Skeletal muscle satellite cell (primary cell): ENCODE measurements around the gene CTNND2.

Experiments used
- H3K27me3 ChIP-seq: 2 replicates; pipeline ENCODE4 v1.7.0; 2013; ENCODE audit warnings: low read length; ENCODE audit not compliant: control insufficient read depth, insufficient read depth
- H3K36me3 ChIP-seq: 2 replicates; pipeline ENCODE4 v1.7.0; 2013; ENCODE audit warnings: mild to moderate bottlenecking, control low read depth, low read length; ENCODE audit not compliant: insufficient read depth
- H3K4me1 ChIP-seq: 2 replicates; pipeline ENCODE4 v1.7.0; 2013; ENCODE audit warnings: low read length; ENCODE audit not compliant: control insufficient read depth, insufficient read depth
- H3K4me2 ChIP-seq: 2 replicates; pipeline ENCODE4 v1.7.0; 2013; ENCODE audit warnings: mild to moderate bottlenecking, low read length
- H3K4me3 ChIP-seq: 2 replicates; pipeline ENCODE4 v1.7.0; 2013; ENCODE audit warnings: low read length
- H3K9ac ChIP-seq: 2 replicates; pipeline ENCODE4 v1.7.0; 2013; ENCODE audit warnings: mild to moderate bottlenecking, low read depth, low read length, moderate library complexity
- H3K9me3 ChIP-seq: replicated peaks from 2 replicates; pipeline ENCODE4 v1.7.0; 2013; ENCODE audit warnings: mild to moderate bottlenecking, control low read depth, low read length

The CTNND2 gene

DNA sequence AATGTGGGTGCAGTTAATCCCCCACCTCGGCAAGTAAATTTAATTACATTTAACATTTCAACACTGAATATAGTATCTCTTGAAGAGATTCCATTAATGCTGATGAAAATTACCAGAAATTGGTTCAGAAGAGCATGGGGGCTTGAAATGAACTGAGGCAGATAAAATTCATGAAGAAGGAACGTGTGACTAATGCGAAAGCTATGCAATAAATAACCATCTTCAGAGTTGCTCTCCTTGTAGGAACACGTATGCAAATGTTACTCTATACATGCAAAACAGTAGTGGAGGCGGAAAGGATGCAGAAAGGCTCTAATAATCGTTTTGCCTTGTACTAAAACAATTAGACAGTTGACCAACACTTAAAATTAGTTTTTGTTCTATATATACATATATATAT lies 320.2 kb downstream of the CTNND2 start:
- H3K4me1 ChIP-seq = no peaks in the 10 kb centered on the region
- H3K9ac ChIP-seq = no peak overlapping the region
- no peak overlapping the region for H3K4me2 ChIP-seq
- no peak overlapping the region for H3K4me3 ChIP-seq
- H3K27me3 ChIP-seq = no peaks in the 10 kb centered on the region
- no peaks in the 10 kb centered on the region for H3K9me3 ChIP-seq
- H3K36me3 ChIP-seq = no peaks in the 10 kb centered on the region

DNA sequence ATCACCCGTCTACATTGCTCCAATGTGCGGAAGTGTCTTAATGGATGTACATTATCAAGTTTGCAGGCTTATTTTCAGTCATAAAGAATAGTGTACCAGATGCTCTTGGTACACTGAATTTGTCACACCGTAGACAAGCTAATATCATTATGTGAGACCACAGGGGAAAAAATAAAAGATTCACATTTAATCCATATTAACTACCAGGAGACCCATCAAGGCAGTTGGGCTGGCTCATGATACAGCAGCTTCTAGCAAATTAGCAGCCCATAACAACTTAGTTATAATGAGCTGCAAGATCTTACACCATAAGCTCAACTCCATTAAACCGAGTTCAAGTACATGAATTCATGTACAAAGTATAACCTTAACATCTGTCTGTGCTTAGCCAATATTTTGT lies 324.9 kb downstream of the CTNND2 start:
- no peaks in the 10 kb centered on the region for H3K4me1 ChIP-seq
- H3K9ac ChIP-seq = no peak overlapping the region
- no peak overlapping the region for H3K4me3 ChIP-seq
- H3K36me3 ChIP-seq = no peaks in the 10 kb centered on the region
- no peak overlapping the region for H3K4me2 ChIP-seq
- no peaks in the 10 kb centered on the region for H3K27me3 ChIP-seq
- H3K9me3 ChIP-seq = no peaks in the 10 kb centered on the region

DNA sequence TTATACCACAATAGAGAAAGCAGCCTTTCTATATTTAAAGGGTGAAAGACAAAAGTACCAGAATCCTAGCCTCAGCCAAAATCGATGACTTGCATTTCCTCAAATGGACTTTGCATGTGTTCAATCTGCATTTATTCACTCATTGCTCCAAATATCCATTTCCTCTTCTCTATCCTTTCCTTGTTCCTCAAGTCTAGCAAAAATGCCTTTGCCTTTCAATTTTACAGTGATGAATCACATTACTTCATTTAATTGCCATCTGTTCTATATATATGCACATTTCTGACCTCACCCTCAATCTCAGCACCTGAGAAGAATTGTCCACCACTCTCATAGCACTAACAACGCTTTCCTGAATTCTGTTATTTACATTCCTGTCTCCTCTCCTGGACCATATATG lies 329.5 kb downstream of the CTNND2 start:
- no peaks in the 10 kb centered on the region for H3K27me3 ChIP-seq
- H3K36me3 ChIP-seq = no peaks in the 10 kb centered on the region
- H3K4me3 ChIP-seq = no peak overlapping the region
- no peak overlapping the region for H3K9ac ChIP-seq
- H3K9me3 ChIP-seq = no peaks in the 10 kb centered on the region
- no peak overlapping the region for H3K4me2 ChIP-seq
- no peaks in the 10 kb centered on the region for H3K4me1 ChIP-seq

DNA sequence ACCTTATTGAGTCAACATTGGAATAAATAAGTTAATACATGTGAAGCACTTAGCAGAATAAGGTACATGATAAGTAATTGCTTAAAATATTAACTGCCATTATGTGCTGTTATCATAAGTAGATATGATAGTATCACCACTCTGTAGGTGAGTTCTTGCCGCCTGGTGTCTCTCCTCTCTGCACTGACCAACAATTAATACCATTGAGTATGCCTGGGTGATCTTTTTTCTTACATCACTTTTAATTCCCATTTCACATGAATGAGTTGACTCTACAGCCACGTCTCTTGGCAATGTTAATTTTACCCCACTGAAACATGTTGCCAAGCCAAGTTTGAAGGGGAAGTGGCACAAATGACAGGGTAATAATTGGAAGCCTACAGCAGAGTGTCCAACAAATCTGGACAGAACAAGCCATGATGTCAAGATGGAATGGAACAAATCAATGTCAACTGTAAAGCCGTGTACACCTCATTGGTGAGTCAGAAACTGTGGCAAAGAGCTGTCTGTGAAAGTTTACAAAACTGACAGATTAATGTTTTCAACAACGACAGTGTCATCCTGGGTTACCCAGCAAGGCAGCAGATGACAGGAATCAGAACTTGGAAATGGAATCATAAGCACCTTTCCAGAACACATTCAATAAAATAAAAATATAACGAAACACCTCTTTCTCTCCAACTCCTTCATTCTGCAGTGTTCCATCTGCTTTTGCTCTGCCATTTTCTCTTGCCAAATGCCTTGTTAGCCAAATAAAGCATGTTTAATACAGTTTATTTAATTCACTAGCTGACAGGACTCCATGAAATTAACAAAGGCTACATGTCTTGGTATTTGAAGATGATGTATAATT lies 330.9 kb downstream of the CTNND2 start:
- no peak overlapping the region for H3K4me2 ChIP-seq
- no peaks in the 10 kb centered on the region for H3K9me3 ChIP-seq
- H3K9ac ChIP-seq = no peak overlapping the region
- no peaks in the 10 kb centered on the region for H3K27me3 ChIP-seq
- H3K4me1 ChIP-seq = no peaks in the 10 kb centered on the region
- no peak overlapping the region for H3K4me3 ChIP-seq
- no peaks in the 10 kb centered on the region for H3K36me3 ChIP-seq

DNA sequence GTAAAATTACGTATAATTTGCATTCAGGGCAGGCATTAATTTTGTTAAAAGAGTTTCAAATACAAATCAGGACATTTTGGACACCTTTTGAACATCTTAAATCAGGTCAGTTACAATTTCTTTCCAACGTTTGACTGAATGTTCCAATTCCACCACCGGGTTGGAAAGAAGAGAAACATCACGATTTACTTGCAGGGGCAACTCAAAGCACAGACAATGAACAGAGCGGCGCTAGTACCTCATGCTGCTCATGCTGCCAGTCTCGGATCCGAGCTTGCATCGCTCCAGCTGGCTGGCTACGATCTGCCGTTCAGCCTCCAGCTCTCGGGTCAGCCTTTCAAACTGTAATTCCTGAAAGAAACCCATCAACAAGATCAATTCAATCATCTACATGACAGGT lies 339.5 kb downstream of the CTNND2 start:
- Histone ChIP-seq H3K9ac (no peak overlapping the region), H3K27me3 (no peaks in the 10 kb centered on the region), H3K4me3 (no peak overlapping the region), H3K4me2 (no peak overlapping the region), H3K36me3 (no peaks in the 10 kb centered on the region), H3K9me3 (no peaks in the 10 kb centered on the region), H3K4me1 (no peaks in the 10 kb centered on the region)

DNA sequence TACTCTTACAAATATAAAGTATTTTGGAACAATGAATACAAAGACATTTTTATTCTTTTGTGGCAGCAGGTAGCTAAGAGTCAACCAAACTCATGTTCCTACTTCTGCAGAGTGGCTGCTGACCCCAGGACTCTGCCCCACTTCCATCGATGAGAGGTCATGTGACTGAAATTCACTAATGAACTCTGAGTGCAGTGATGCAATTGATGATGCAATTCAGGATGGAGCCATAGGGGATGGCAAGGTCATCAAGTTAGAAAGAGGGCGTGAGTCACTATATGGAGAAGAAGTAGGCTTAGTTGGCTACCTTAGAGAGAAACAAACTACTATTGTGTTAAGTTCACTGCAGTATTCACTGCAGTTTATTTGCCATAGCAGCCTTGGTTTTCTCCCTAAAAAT lies 340.4 kb downstream of the CTNND2 start:
- H3K4me3 ChIP-seq = no peak overlapping the region
- H3K9me3 ChIP-seq = peaks cover 6% of the 10 kb centered on the region
- no peaks in the 10 kb centered on the region for H3K27me3 ChIP-seq
- no peaks in the 10 kb centered on the region for H3K4me1 ChIP-seq
- H3K36me3 ChIP-seq = no peaks in the 10 kb centered on the region
- no peak overlapping the region for H3K9ac ChIP-seq
- no peak overlapping the region for H3K4me2 ChIP-seq

DNA sequence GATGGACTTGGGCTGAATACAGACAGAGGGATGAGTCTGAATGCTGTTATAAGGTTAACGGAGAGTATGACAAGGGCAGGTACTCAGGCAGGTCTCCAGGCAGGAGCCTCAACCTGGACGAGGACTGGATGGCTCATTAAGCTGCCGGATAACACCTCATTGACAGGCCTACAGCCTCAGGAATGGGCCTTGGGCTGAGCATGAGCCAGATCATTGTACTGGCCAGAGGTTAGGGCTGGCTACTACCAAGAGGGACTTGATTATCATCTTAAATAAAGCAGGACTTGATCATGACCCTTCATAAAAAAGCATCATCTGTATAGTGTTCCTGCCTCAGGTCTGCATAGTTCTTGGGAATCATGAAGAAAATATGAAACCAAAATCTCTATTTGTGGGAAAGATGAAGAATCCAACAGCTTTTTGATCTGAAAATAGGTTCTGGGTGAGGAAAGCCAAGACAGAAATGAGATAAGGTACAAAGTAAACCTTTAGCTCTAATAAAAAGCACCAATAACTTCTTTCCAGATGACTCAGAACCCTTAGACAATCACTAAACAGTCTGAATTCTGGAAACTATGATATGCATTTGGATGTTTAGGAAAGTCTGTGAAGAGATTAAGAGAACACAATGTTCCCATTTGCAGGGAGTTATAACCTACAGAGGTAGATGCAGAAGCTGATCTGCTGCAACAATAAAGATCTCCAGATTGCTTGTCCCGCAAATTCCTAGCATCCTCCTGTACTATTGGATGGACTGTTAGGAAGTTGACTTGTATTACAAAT lies 343.1 kb downstream of the CTNND2 start:
- Histone ChIP-seq H3K4me3 (no peak overlapping the region), H3K27me3 (no peaks in the 10 kb centered on the region), H3K9ac (no peak overlapping the region), H3K4me1 (no peaks in the 10 kb centered on the region), H3K9me3 (peaks cover 6% of the 10 kb centered on the region), H3K36me3 (no peaks in the 10 kb centered on the region), H3K4me2 (no peak overlapping the region)

DNA sequence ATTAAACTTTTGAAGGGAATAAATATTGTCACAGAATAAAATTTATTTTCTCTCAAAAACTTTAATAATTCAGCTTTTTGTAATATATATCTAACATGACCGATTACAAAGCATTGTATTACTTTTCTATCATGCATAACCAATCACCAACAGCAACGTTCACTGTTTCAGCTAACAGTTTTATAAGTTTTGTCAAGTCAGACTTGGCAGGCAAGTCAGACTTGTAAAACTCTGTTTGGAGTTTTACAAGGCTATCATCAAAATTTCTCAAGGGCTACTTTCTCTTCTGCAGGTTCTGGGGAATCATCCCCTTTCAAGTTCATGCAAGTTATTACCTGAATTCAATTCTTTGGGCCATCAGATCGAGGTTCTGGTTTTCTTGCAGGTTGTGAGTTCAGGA lies 347.2 kb downstream of the CTNND2 start:
- Histone ChIP-seq H3K4me2 (no peak overlapping the region), H3K36me3 (no peaks in the 10 kb centered on the region), H3K4me1 (no peaks in the 10 kb centered on the region), H3K9me3 (peaks cover 6% of the 10 kb centered on the region), H3K4me3 (no peak overlapping the region), H3K9ac (no peak overlapping the region), H3K27me3 (no peaks in the 10 kb centered on the region)

DNA sequence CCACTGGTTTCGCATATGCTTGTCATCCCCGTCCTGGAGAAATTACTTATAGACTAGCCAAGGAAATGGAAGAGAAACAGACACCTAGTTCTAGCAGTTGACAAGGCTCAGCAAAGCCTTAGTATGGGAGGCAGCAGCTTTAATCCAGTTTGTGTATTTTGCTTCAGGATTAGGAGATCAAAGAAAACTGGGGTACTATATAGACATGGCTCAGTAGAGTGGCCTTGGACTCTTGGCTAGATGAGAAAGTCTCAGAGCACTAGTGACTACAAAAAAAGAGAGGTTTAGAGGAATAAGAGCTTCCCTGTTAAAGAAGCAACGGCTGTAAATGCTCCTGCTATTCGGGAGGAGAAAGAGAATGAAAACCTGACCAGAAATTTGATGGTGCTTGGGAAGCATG lies 349.1 kb downstream of the CTNND2 start:
- Histone ChIP-seq H3K36me3 (no peaks in the 10 kb centered on the region), H3K9me3 (peaks cover 6% of the 10 kb centered on the region), H3K4me1 (no peaks in the 10 kb centered on the region), H3K4me3 (no peak overlapping the region), H3K27me3 (no peaks in the 10 kb centered on the region), H3K9ac (no peak overlapping the region), H3K4me2 (no peak overlapping the region)

DNA sequence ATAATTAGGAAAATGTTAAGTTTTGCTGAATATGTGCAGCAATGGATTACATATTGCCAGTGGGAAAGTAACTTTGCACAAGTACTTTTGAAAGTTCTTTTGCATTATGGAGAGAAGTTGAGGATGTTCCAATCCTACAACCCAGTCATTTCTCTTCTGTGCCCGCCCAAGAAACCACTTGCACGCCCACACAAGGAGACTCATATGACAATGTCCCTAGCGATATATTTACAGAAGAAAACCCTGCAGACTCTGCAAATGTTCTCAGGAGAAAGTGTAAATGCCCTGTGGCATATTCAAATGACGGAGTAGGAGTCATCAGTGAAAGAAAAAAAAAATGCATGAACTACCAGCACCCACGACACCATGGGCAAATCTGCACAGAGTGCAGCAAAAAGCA lies 356.5 kb downstream of the CTNND2 start:
- Histone ChIP-seq H3K4me2 (no peak overlapping the region), H3K4me3 (no peak overlapping the region), H3K4me1 (no peaks in the 10 kb centered on the region), H3K9ac (no peak overlapping the region), H3K36me3 (no peaks in the 10 kb centered on the region), H3K9me3 (no peaks in the 10 kb centered on the region), H3K27me3 (no peaks in the 10 kb centered on the region)

DNA sequence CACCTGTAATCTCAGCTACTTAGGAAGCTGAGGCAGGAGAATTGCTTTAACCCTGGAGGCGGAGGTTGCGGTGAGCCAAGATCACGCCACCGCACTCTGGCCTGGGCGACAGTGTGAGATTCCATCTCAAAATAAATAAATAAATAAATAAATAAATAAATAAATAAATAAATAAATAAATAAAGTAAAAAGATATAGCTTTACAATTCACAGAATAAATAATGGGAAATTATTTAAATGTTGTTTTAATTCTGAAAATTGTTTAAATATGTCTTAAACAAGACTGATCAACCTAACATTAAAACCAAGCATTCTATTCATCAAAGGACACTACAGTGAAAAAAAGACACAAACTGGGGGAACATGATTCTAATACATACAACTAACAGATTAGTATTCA lies 357.1 kb downstream of the CTNND2 start:
- H3K4me2 ChIP-seq = no peak overlapping the region
- H3K36me3 ChIP-seq = no peaks in the 10 kb centered on the region
- no peaks in the 10 kb centered on the region for H3K27me3 ChIP-seq
- no peaks in the 10 kb centered on the region for H3K9me3 ChIP-seq
- no peaks in the 10 kb centered on the region for H3K4me1 ChIP-seq
- H3K4me3 ChIP-seq = no peak overlapping the region
- no peak overlapping the region for H3K9ac ChIP-seq

DNA sequence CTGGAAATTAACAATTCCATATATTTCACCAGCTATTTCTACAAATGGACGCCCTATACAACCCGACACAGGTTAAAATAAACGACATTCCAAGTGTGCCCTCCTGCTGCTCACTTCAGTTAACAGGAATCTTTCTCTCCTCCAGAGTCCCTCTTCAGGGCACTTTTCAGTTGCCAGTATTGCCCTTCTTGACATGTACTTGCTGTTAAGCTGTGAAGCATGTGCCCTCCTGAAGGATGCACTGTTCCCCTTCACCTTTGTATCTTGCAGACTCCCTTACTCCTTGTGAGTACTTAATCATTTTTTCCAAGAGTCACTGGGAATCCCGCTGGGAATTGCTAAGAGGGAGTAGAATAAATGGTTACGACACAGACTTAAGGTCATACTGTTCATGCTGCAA lies 364.1 kb downstream of the CTNND2 start:
- Histone ChIP-seq H3K4me2 (no peak overlapping the region), H3K9me3 (no peaks in the 10 kb centered on the region), H3K27me3 (no peaks in the 10 kb centered on the region), H3K4me1 (no peaks in the 10 kb centered on the region), H3K4me3 (no peak overlapping the region), H3K36me3 (no peaks in the 10 kb centered on the region), H3K9ac (no peak overlapping the region)
